Stomach (tissue), 9 donors: ENCODE measurements around the gene PLA2G1B. TPM values are rescaled to one million over a fixed set of nuclear protein-coding genes. Genes with fewer than 3 reads are reported as not detected.

Experiments used
- DNase-seq, 2 donors: peaks; one replicate each; pipeline versions ENCODE4 v3.0.0 to v3.0.0-alpha.2; 2013 to 2019
- H3K27ac ChIP-seq, 5 donors: fragments of 200-600 bp in 4 of 5; sonication (generic) in 4 of 5; one replicate each; pipeline ENCODE4 v1.5.1; 2013 to 2019; ENCODE audit warnings: mild to moderate bottlenecking in 1 of 5, moderate library complexity in 1 of 5
- H3K27me3 ChIP-seq, 3 donors: fragments of 200-600 bp; sonication (generic); one replicate each; pipeline ENCODE4 v1.5.1; 2017 to 2019; ENCODE audit warnings: mixed run types in 1 of 3
- H3K36me3 ChIP-seq, 4 donors: fragments of 200-600 bp; sonication (generic); 1 replicate in 3 of 4; 2 replicates in 1 of 4; pipeline ENCODE4 v1.5.1; 2016 to 2019
- H3K4me1 ChIP-seq, 4 donors: fragments of 200-600 bp; sonication (generic); one replicate each; pipeline ENCODE4 v1.5.1; 2016 to 2019
- H3K4me3 ChIP-seq, 4 donors: fragments of 200-600 bp; sonication (generic) in 3 of 4; one replicate each; pipeline ENCODE4 v1.5.1; 2016 to 2019; ENCODE audit warnings: mild to moderate bottlenecking in 1 of 4
- H3K9me3 ChIP-seq, 4 donors: fragments of 200-600 bp; sonication (generic); one replicate each; pipeline ENCODE4 v1.5.1; 2016 to 2019
- CTCF ChIP-seq, 7 experiments: fragments of 450-650 bp in 4 of 7; fragments of 200-600 bp in 3 of 7; sonication (generic) in 3 of 7; IDR thresholded peaks; one replicate each; pipeline ENCODE4 v1.5.1; 2016 to 2019; ENCODE audit warnings: antibody characterized with exemption in 7 of 7, control low read depth in 2 of 7, mild to moderate bottlenecking in 1 of 7
- EP300 ChIP-seq: sonication (generic); formaldehyde crosslinking; IDR thresholded peaks from one replicate; pipeline ENCODE4 v1.6.1; 2017; ENCODE audit warnings: antibody characterized with exemption
- POLR2A ChIP-seq, 4 donors: fragments of 450-650 bp; IDR thresholded peaks; one replicate each; pipeline ENCODE4 v1.6.1; 2016; ENCODE audit warnings: antibody characterized with exemption in 4 of 4, control low read depth in 2 of 4, mild to moderate bottlenecking in 1 of 4, moderate library complexity in 1 of 4
- POLR2AphosphoS5 ChIP-seq, 3 donors: sonication (generic); formaldehyde crosslinking; IDR thresholded peaks; one replicate each; pipeline ENCODE4 v1.6.1; 2016; ENCODE audit warnings: antibody characterized with exemption in 3 of 3
- WGBS, 5 donors: extraction: QIAGEN DNeasy Blood & Tissue Kit in 3 of 5; methylation state at CpG; one replicate each; pipeline versions ENCODE4 v1.1.5 to v1.1.7; 2013 to 2018; 5-methylcytosine and 5-hydroxymethylcytosine counted together
- intact Hi-C: fragments of 100-400 bp; cut with DNase I; formaldehyde crosslinking; loops from one replicate; pipeline ENCODE4 v1.15.1; 2023; ENCODE audit warnings: low total_unique reads
- polyA plus RNA-seq, 3 donors: library from polyadenylated mRNA; stranded (reverse); fragments of 200-250 nt; gene quantifications; one replicate each; pipeline ENCODE4 v1.2.3, GENCODE V29; 2013
- total RNA-seq, 5 donors: library from RNA; depleted of rRNA; stranded (reverse); fragments of >200 nt; gene quantifications; one replicate each; pipeline versions ENCODE4 v1.1.0 to v1.2.3, GENCODE V29; 2014 to 2016
- donor health status: healthy with polysubstance abuse.
- donor health status: Bipolar disorder and iron deficiency.
- donor health status: healthy.

PLA2G1B gene
- total and polyA plus RNA-seq, 8 donors, result 7.0 to 18.5 (median 10.2) TPM; not detected in 5

GRCh38 chr12:120323772-120324171 is 3.8 kb downstream of the PLA2G1B start:
- H3K27me3 ChIP-seq, result no peaks in the 10 kb centered on the region
- H3K4me1 ChIP-seq, result peaks cover 25 to 47% (median 34%) of the 10 kb centered on the region in 4 donors
- no peaks in the 10 kb centered on the region for H3K36me3 ChIP-seq
- intact Hi-C loops, result no loop called here
- no peak for TF ChIP-seq EP300
- no peak for TF ChIP-seq POLR2AphosphoS5 (IDR thresholded peaks at IDR 0.05)
- no peak for TF ChIP-seq POLR2A (IDR thresholded peaks at IDR 0.05)
- no peak for TF ChIP-seq CTCF (IDR thresholded peaks at IDR 0.05)
- peak overlapping the region in 1 of 5 donors; percentile 86 for H3K27ac ChIP-seq
- no peaks in the 10 kb centered on the region for H3K9me3 ChIP-seq
- DNase-seq, result no peak
- no peak overlapping the region for H3K4me3 ChIP-seq
- 86 to 93% (median 92%) methylated on average over 2 of the region's 2 CpGs for WGBS, 5 donors

DNA sequence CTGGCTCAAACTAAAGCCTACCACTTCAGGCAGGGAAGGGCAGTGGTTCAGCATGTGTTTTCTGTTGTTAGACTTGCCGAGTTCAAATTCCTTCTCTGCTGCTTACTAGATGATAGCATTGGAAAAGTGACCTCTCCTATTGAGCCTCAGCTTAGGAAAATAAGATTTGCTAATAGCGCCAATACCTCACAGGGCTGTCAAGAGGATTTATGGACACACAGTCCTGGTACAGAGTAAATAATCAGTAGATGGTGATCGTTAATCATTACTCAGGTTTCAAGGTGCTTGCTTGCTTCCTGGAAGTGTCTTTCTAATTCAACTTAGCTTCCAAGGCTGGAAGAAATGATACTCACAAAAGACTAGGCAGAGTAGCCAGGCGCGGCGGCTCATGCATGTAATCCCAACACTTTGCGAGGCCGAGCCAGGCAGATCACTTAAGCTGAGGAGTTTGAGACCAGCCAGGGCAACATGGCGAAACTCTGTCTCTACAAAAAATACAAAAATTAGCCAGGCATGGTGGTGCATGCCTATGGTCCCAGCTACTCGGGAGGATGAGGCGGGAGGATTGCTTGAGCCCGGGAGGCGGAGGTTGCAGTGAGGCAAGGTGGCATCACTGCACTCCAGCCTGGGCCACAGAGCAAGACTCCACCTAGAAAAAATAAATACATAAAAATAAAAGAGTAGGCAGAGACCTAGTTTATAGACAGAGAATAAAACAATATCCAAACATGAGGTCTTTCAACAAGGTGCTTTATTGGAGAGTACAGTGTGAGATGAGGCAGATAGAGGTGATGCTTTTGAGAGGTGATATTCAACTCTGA is 6.0 kb downstream of the PLA2G1B start:
- no peaks in the 10 kb centered on the region for H3K9me3 ChIP-seq
- no peaks in the 10 kb centered on the region for H3K27me3 ChIP-seq
- no peak overlapping the region for H3K4me3 ChIP-seq
- H3K4me1 ChIP-seq, result peaks cover 31 to 50% (median 42%) of the 10 kb centered on the region in 4 donors
- H3K36me3 ChIP-seq, result no peaks in the 10 kb centered on the region
- WGBS, 5 donors, result 35 to 52% (median 42%) methylated on average over 13 of the region's 13 CpGs
- intact Hi-C loops, result no loop called here
- TF ChIP-seq EP300 (no peak), POLR2AphosphoS5 (IDR thresholded peaks at IDR 0.05) (peak; percentile 8 to 68 (median 67)), CTCF (IDR thresholded peaks at IDR 0.05) (no peak), POLR2A (IDR thresholded peaks at IDR 0.05) (no peak)
- DNase-seq, result peak; percentile 51 to 83
- H3K27ac ChIP-seq, result peak overlapping the region; percentile 69 to 87 (median 79)

DNA sequence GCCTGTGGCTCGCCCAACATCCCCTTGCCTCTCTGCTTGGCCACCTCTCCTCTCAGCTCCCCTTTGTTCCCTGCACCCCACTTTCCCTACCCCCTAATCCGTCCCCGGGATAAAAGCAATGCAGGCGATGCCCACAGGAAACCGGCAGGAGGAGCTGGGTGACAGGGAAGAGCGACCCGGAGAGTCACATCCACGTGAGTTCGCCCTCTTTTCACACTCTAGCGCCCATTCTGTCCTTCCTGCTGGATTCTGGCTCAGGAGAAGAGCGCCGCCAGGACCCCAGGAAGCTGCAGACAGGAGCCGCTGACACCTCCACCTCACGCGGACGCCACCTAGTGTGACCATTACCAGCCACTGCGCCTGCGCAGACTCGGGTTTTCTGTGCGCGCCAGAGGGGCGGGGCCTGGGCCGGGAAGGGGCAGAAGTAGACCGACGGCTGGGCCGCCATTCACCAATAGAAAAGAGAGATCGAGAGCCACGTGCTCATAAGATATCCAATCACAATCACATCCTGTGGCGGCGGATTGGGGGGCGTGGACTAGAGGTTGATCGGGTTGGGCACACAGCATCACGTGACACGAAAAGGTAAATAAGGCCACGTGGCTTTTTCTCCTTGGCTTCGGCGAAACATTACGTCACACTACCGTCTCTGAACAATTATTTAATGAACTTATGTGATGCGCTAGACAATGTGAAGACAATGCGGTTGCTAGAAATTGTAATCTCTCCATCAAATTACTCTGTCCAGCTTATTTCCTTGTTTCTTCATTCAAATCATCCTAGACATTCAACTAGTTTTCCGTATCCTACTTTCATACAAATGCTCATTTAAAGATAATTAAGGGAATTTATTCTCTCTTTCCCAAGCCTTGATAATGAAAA is 10.1 kb downstream of the PLA2G1B start:
- Histone ChIP-seq H3K27me3 (no peaks in the 10 kb centered on the region), H3K4me3 (peak overlapping the region; percentile 51 to 71 (median 59)), H3K27ac (peak overlapping the region; percentile 87 to 93 (median 90)), H3K4me1 (peaks cover 20 to 35% (median 28%) of the 10 kb centered on the region in 4 donors), H3K36me3 (no peaks in the 10 kb centered on the region), H3K9me3 (no peaks in the 10 kb centered on the region)
- TF ChIP-seq POLR2AphosphoS5 (IDR thresholded peaks at IDR 0.05) (peak; percentile 74 to 97 (median 97)), POLR2A (IDR thresholded peaks at IDR 0.05) (peak in 2 of 4 donors; percentile 78 to 87), CTCF (IDR thresholded peaks at IDR 0.05) (peak in 5 of 7 experiments; percentile 42 to 83 (median 65)), EP300 (no peak)
- intact Hi-C loops, result no loop called here
- 2 to 3% (median 2%) methylated on average over 31 to 42 of the region's 42 CpGs for WGBS, 5 donors
- peak; percentile 99 for DNase-seq

GRCh38 chr12:120316798-120317223 is 10.8 kb downstream of the PLA2G1B start:
- no peaks in the 10 kb centered on the region for H3K9me3 ChIP-seq
- H3K27ac ChIP-seq, result peak overlapping the region; percentile 87 to 93 (median 90)
- WGBS, 5 donors, result 15 to 43% (median 26%) methylated on average over 9 of the region's 9 CpGs
- DNase-seq, result peak in 1 of 2 donors; percentile 55
- H3K36me3 ChIP-seq, result no peaks in the 10 kb centered on the region
- intact Hi-C loops, result no loop called here
- H3K4me3 ChIP-seq, result peak overlapping the region; percentile 51 to 71 (median 59)
- TF ChIP-seq CTCF (IDR thresholded peaks at IDR 0.05) (no peak), EP300 (no peak), POLR2A (IDR thresholded peaks at IDR 0.05) (no peak), POLR2AphosphoS5 (IDR thresholded peaks at IDR 0.05) (no peak)
- no peaks in the 10 kb centered on the region for H3K27me3 ChIP-seq
- peaks cover 16 to 33% (median 23%) of the 10 kb centered on the region in 4 donors for H3K4me1 ChIP-seq
